Sigmoid colon (tissue), 7 donors: ENCODE results near the gene MIEN1. TPM values are rescaled to one million over a fixed set of nuclear protein-coding genes. Genes with fewer than 3 reads are reported as not detected.
"Not testable (repeated sequence)": the region's sequence is repeated elsewhere in the genome, so short reads cannot be mapped to it uniquely, and the experiment has no call there.

ENCODE experiments used
- DNase-seq: peaks from one replicate; pipeline ENCODE4 v3.0.0-alpha.2; 2019
- H3K27ac ChIP-seq, 4 donors: fragments of 200-600 bp; sonication (generic); one replicate each; pipeline ENCODE4 v1.5.1; 2016 to 2019; ENCODE audit warnings: mild to moderate bottlenecking in 1 of 4
- H3K27me3 ChIP-seq, 3 donors: fragments of 200-600 bp; sonication (generic); one replicate each; pipeline ENCODE4 v1.5.1; 2019; ENCODE audit warnings: mild to moderate bottlenecking in 1 of 3
- H3K36me3 ChIP-seq, 4 donors: fragments of 200-600 bp; sonication (generic); one replicate each; pipeline ENCODE4 v1.5.1; 2016 to 2019
- H3K4me1 ChIP-seq, 4 donors: fragments of 200-600 bp; sonication (generic); one replicate each; pipeline ENCODE4 v1.5.1; 2017 to 2019
- H3K4me3 ChIP-seq, 4 donors: fragments of 200-600 bp; sonication (generic); one replicate each; pipeline ENCODE4 v1.5.1; 2017 to 2019; ENCODE audit warnings: mild to moderate bottlenecking in 2 of 4, moderate library complexity in 1 of 4
- H3K9me3 ChIP-seq, 4 donors: fragments of 200-600 bp in 3 of 4; sonication (generic) in 3 of 4; one replicate each; pipeline versions ENCODE4 v1.5.1 to v1.6.1; 2013 to 2019
- EP300 ChIP-seq, 4 donors: sonication (generic); formaldehyde crosslinking; IDR thresholded peaks; one replicate each; pipeline ENCODE4 v1.6.1; 2017; ENCODE audit warnings: antibody characterized with exemption in 4 of 4
- POLR2A ChIP-seq, 2 donors: fragments of 450-650 bp; IDR thresholded peaks; one replicate each; pipeline ENCODE4 v1.6.1; 2016; ENCODE audit warnings: antibody characterized with exemption in 2 of 2, mild to moderate bottlenecking in 2 of 2, moderate library complexity in 2 of 2
- POLR2AphosphoS5 ChIP-seq, 4 donors: sonication (generic); formaldehyde crosslinking; IDR thresholded peaks; one replicate each; pipeline ENCODE4 v1.6.1; 2017; ENCODE audit warnings: antibody characterized with exemption in 4 of 4
- WGBS, 2 donors: extraction: QIAGEN DNeasy Blood & Tissue Kit; methylation state at CpG; one replicate each; pipeline ENCODE4 v1.1.7; 2013; 5-methylcytosine and 5-hydroxymethylcytosine counted together
- intact Hi-C: fragments of 100-400 bp; cut with DNase I; formaldehyde crosslinking; loops from one replicate; pipeline ENCODE4 v1.15.1; 2023
- polyA plus RNA-seq, 3 donors: library from polyadenylated mRNA; stranded (reverse); fragments of 200-250 nt; gene quantifications; one replicate each; pipeline ENCODE4 v1.2.3, GENCODE V29; 2013
- total RNA-seq, 4 donors: library from RNA; depleted of rRNA; stranded (reverse); fragments of >200 nt; gene quantifications; one replicate each; pipeline ENCODE4 v1.1.0, GENCODE V29; 2016
- TF ChIP-seq, protein P1 (sequence below), 4 experiments: fragments of 450-650 bp in 3 of 4; fragments of 200-600 bp in 1 of 4; IDR thresholded peaks; one replicate each; pipeline ENCODE4 v1.5.1; 2016 to 2019; ENCODE audit warnings: antibody characterized with exemption in 4 of 4, mild to moderate bottlenecking in 3 of 4, moderate library complexity in 2 of 4
- donor health status: healthy with polysubstance abuse.
- donor health status: Bipolar disorder and iron deficiency.
- donor health status: healthy.

MIEN1 gene
- total and polyA plus RNA-seq, 7 donors, result 52.4 to 226 (median 65.5) TPM

DNA sequence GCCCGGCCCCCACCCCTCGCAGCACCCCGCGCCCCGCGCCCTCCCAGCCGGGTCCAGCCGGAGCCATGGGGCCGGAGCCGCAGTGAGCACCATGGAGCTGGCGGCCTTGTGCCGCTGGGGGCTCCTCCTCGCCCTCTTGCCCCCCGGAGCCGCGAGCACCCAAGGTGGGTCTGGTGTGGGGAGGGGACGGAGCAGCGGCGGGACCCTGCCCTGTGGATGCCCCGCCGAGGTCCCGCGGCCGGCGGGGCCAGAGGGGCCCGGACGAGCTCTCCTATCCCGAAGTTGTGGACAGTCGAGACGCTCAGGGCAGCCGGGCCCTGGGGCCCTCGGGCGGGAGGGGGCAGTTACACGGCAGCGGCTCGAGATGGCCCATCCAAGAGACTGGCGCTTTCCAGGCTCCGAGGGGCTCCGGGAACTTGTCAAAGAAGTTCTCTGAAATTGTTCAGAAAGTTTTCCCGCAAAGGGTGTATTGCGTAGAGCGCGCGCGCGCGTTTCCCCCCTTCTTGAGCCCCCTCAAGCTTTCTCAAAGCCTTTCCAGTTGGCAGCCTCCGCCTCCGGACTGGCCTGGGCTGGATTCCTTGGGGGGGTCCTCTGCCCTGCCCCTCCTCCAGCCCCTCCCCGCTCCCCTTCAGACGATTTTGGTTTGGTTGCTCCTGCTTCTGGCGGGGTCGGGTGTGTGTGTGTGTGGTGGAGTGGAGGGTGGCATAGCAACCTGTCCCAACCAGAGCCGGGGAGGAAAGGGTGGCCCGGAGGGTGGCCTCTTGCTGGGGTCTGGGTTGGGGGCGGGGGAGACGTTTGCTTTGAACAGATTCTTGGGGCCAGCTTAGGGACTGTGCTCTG lies 30.0 kb downstream of the MIEN1 start:
- H3K27ac ChIP-seq, result peak overlapping the region; percentile 82 to 86 (median 84)
- no peak for TF ChIP-seq EP300 (IDR thresholded peaks at IDR 0.05)
- no peak for TF ChIP-seq POLR2AphosphoS5 (IDR thresholded peaks at IDR 0.05)
- TF ChIP-seq, protein P1, sequence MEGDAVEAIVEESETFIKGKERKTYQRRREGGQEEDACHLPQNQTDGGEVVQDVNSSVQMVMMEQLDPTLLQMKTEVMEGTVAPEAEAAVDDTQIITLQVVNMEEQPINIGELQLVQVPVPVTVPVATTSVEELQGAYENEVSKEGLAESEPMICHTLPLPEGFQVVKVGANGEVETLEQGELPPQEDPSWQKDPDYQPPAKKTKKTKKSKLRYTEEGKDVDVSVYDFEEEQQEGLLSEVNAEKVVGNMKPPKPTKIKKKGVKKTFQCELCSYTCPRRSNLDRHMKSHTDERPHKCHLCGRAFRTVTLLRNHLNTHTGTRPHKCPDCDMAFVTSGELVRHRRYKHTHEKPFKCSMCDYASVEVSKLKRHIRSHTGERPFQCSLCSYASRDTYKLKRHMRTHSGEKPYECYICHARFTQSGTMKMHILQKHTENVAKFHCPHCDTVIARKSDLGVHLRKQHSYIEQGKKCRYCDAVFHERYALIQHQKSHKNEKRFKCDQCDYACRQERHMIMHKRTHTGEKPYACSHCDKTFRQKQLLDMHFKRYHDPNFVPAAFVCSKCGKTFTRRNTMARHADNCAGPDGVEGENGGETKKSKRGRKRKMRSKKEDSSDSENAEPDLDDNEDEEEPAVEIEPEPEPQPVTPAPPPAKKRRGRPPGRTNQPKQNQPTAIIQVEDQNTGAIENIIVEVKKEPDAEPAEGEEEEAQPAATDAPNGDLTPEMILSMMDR (IDR thresholded peaks at IDR 0.05), result no peak
- TF ChIP-seq POLR2A (IDR thresholded peaks at IDR 0.05), result no peak
- intact Hi-C loops, result loop anchor here (2.0 kb wide), 1 partner anchor 28 kb away; no protein-coding TSS in a partner anchor
- H3K36me3 ChIP-seq, result no peaks in the 10 kb centered on the region
- H3K9me3 ChIP-seq, result no peaks in the 10 kb centered on the region
- H3K27me3 ChIP-seq, result no peaks in the 10 kb centered on the region
- 1 to 2% methylated on average over 57 of the region's 57 CpGs for WGBS, 2 donors
- H3K4me1 ChIP-seq, result peaks cover 0 to 36% (median 31%) of the 10 kb centered on the region in 4 donors
- H3K4me3 ChIP-seq, result peak overlapping the region; percentile 59 to 93 (median 84)
- no peak for DNase-seq

DNA sequence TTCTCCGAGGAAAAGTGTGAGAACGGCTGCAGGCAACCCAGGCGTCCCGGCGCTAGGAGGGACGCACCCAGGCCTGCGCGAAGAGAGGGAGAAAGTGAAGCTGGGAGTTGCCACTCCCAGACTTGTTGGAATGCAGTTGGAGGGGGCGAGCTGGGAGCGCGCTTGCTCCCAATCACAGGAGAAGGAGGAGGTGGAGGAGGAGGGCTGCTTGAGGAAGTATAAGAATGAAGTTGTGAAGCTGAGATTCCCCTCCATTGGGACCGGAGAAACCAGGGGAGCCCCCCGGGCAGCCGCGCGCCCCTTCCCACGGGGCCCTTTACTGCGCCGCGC lies 30.5 kb downstream of the MIEN1 start, which contains the start of gene ERBB2:
Gene ERBB2, plus strand, starts transcription at position 247 of the 330 bp plus-strand sequence. CDS start 175 bp downstream, outside the sequence.
- H3K4me3 ChIP-seq, result peak within 1 kb of the TSS; percentile 59 to 93 (median 84)
- TF ChIP-seq POLR2AphosphoS5 (IDR thresholded peaks at IDR 0.05), result peak; percentile 58 to 88 (median 78)
- TF ChIP-seq POLR2A (IDR thresholded peaks at IDR 0.05), result peak; percentile 45 to 64
- TF ChIP-seq, protein P1 (IDR thresholded peaks at IDR 0.05), result no peak
- TF ChIP-seq EP300 (IDR thresholded peaks at IDR 0.05), result no peak
- no peaks in the 10 kb centered on the region for H3K9me3 ChIP-seq
- no peaks in the 10 kb centered on the region for H3K27me3 ChIP-seq
- 4 to 9% methylated on average over 20 of the region's 20 CpGs for WGBS, 2 donors
- peak; percentile 91 for DNase-seq
- intact Hi-C loops, result loop anchor here (2.0 kb wide), 1 partner anchor 29 kb away; no protein-coding TSS in a partner anchor
- H3K27ac ChIP-seq, result peak within 1 kb of the TSS; percentile 82 to 86 (median 84)
- H3K36me3 ChIP-seq, result no peaks in the 10 kb centered on the region
- H3K4me1 ChIP-seq, result peaks cover 0 to 31% (median 26%) of the 10 kb centered on the region in 4 donors

GRCh38 chr17:39699157-39699817 lies 31.0 kb downstream of the MIEN1 start:
- H3K27me3 ChIP-seq, intact Hi-C loops, H3K9me3 ChIP-seq, DNase-seq, H3K36me3 ChIP-seq: not testable (repeated sequence)
- 39 to 55% methylated on average over 11 of the region's 11 CpGs for WGBS, 2 donors
- peak overlapping the region; percentile 82 to 86 (median 84) for H3K27ac ChIP-seq
- peak overlapping the region; percentile 59 to 93 (median 84) for H3K4me3 ChIP-seq
- peaks cover 0 to 27% (median 21%) of the 10 kb centered on the region in 4 donors for H3K4me1 ChIP-seq

DNA sequence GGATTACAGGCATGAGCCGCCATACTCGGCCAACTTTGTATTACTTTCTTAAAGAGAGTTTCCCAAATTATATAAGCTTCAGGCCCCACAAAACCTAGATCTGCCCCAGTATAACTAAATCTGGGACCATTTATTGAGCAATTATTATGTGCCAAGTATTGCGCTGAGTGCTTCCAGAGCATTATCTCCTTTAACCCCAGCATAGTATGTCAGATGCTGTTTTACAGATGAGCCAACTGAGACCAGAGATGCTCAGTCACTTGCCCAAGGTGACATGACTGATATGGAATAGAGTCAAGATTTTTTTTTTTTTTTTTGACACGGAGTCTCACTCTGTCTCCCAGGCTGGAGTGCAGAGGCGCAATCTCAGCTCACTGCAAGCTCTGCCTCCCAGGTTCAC lies 32.4 kb downstream of the MIEN1 start:
- peaks cover 0 to 27% (median 18%) of the 10 kb centered on the region in 4 donors for H3K4me1 ChIP-seq
- intact Hi-C loops, result no loop called here

More for the DNA sequence above, 32.4 kb downstream of the MIEN1 start:
- Histone ChIP-seq H3K4me3 (no peak overlapping the region), H3K9me3 (no peaks in the 10 kb centered on the region), H3K36me3 (no peaks in the 10 kb centered on the region), H3K27me3 (no peaks in the 10 kb centered on the region), H3K27ac (no peak overlapping the region)
- DNase-seq, result no peak
- WGBS, 2 donors, result 94 to 95% methylated on average over 5 of the region's 5 CpGs
- no peak for TF ChIP-seq POLR2A (IDR thresholded peaks at IDR 0.05)
- no peak for TF ChIP-seq POLR2AphosphoS5 (IDR thresholded peaks at IDR 0.05)
- no peak for TF ChIP-seq EP300 (IDR thresholded peaks at IDR 0.05)
- TF ChIP-seq, protein P1 (IDR thresholded peaks at IDR 0.05), result no peak
